Activated CD4-positive, alpha-beta T cell treated with anti-CD3 and anti-CD28 coated beads, Interleukin-2, amount 50 U/mL, for 48 hours (primary cell): Measurements from ENCODE around the gene ARHGAP5.

Experiments used
- DNase-seq, 2 experiments: peaks; one replicate each; pipeline ENCODE4 v3.0.0-alpha.2; 2020

The ARHGAP5 gene

DNA sequence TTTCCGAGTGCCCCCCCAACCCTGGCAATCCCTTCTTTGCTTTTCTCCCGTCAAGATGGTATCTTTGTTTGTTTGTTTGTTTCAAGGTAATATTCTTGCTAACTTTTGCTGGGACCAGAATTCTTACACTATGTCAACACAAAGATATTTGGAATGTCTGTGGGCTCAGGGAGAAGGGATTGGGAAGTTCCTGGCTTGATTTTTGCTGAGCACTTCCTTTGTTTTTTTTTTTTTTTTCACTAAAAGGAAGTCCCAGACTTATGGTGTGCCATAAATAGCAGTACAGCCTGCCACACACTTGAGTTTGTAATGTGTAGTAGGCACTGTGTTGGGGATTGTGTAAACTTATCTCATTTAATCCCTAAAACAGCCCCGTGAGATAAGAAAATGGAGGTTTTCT, 113.6 kb downstream of the ARHGAP5 start:
- DNase-seq, result no peak

DNA sequence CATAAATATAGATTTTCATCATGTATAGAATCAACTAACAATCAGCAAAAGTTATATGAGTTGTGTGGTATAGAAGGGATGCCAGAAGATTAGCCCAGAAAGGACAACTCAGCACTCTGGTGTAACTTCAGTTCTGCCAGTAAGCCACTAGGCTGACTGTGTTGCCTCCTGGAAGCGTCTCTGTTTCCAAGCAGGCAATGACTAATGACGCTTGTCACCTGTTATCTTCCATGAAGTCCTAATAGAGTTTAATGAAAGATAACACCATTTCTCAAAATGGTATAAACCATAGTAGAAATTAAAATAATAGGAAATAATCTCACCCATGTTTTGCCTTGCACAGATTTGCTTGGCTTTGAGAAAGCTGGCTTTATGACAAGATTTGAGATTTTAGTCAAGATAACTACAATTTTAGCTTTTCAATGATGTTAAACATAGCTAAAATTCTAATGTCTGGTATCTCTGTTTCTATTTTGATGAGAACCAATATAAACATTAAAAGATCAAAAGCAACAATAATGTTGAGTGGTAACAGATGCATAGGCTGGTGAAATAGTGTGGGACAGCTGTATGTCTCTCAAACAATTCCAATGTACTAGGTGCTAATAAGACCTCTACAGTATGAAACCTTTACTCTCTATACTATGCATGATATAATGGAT, 115.7 kb downstream of the ARHGAP5 start:
- DNase-seq, result no peak

GRCh38 chr14:32193532-32193931, 116.4 kb downstream of the ARHGAP5 start:
- DNase-seq, result no peak

- no peak for DNase-seq
Measured at GRCh38 chr14:32195636-32196035, 118.5 kb downstream of the ARHGAP5 start.

DNA sequence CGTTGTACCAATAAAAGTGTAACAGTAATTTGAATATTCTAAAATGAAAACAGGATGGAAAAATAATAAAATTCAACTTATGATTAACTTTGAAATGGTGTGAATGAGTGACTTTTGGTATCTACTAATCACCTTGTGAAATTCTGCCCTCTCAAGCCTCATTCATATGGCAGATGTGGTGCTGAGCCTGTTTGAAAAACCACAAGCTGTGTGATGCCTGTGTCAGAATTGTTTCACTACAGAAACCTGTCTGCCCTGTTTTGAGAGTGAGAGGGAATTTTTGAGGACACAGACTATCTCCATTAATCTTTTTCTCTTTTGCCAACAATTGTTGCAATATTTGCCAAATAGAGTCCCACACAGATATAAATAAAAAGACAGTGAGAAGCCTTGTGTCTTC, 120.8 kb downstream of the ARHGAP5 start:
- no peak for DNase-seq

DNA sequence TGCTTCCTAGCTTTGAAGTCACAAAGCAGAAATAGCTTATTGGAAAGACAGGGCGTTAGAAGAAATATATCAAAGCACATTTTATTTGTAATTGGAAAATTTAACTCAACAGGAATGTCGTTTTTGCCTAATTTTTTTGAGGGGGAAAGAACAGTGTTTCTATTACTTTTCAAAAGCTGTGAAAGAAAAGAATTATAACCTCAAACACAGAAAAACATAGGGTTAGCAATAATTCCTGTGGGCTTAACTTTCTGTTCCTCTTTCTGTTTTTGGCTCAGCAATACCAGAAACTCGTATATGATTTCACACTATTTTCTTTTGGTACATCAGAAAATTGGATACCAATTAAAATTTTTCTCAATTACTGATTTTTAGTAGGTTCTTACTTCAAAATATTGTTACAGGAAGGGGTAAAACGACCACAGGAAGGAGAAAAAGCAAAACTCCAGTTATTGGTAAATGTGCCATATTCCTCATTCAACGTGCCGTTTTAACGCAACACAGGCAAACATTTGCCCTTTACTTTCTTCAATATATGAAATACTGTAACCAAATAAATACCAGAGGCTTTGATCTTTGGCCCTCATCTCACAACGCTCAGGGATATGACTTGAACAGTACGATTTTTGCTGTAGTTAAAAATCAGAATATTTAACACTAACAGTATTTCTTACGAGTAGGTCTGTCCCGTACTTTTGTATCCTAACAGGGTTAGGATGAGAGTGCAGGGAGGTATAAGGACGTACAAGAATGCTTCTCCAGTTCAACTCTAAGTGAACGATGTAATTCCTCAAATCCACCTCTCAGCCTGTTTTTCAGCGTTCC, 123.5 kb downstream of the ARHGAP5 start:
- no peak for DNase-seq

DNA sequence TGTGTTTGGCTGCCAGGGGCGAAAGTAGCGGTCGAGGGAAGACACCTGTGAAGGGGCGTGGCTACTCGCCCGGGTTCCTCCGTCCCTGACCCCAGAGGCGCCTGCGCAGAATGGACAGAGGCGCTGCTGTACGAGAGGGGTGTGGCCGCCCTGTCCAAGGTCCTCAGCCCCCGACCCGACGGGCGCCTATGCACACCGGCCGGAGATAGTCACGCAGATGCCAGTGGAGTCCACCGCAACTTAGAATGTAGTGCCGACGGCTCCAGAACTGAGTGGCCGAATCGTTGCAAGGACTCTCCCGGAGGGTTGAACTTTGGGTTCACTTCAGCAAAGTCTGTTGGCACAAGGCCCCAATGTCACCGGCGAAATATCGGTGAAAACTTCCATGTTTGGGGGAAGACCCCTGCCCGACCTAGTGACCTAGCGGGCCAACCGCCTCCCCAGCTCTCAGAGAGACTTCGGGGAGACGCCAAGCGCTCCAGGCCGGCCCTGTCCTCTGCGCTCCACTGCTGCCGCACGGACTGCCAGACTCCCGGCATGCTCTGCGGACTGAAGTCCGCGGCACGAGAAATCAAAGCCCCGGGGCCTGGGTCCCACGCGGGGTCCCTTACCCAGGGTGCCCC, 124.2 kb downstream of the ARHGAP5 start:
- peak; percentile 84 to 85 for DNase-seq

DNA sequence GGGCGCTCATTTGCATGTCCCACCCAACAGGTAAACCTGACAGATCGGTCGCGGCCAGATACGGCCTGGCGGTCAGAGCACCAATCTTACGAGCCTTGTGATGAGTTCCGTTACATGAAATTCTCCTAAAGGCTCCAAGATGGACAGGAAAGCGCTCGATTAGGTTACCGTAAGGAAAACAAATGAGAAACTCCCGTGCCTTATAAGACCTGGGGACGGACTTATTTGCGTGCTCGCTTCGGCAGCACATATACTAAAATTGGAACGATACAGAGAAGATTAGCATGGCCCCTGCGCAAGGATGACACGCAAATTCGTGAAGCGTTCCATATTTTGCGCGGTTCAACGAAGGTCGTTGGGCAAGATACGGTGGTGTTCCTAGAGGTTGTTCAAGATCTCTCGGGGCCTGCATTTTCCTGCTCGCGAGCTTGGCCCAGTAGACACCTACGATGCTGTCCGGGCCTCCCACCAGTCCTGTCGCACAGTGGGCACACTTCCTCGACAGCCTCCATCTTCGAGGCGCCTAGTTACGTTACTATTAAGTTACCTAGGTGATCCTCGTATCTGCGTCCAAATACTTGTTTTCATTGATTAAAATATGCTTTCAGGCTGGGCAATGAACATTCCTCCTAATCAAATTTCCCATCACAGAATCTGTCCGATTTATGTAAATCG, 124.8 kb downstream of the ARHGAP5 start, which contains the start of gene RNU6-7:
RNU6-7 (plus strand) TSS at position 230 of the 675 bp plus-strand sequence.
- peak in 1 of 2 experiments; percentile 19 for DNase-seq

GRCh38 chr14:32202491-32202997, 125.4 kb downstream of the ARHGAP5 start:
- no peak for DNase-seq

- DNase-seq, result peak; percentile 81 to 86
Measured at GRCh38 chr14:32202998-32203882, 126.1 kb downstream of the ARHGAP5 start, which contains the start of gene RNU6-8. Gene RNU6-8 (minus strand): TSS chr14:32203269.

- DNase-seq, result no peak
Measured at GRCh38 chr14:32203928-32204357, 126.8 kb downstream of the ARHGAP5 start.

GRCh38 chr14:32205554-32205953, 128.4 kb downstream of the ARHGAP5 start:
- no peak for DNase-seq

DNA sequence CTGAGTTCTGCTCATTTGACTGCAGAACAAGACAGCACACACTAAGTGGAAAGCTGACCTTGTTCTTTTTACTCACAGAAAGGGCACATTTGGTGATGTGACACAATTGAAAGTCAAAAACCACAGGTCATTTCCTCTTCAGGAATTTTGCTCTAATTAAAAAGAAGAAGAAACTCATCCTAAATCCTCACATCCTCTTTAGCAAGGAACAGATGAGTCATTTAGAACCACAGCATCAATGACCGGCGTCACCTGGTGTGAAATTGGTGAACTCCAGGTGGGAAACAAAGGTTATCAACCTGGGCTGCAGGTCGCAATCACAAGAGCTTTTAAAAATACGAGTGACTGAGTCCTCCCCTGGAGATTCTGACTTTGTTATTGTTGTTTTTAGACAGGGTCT, 128.9 kb downstream of the ARHGAP5 start:
- DNase-seq, result no peak

DNA sequence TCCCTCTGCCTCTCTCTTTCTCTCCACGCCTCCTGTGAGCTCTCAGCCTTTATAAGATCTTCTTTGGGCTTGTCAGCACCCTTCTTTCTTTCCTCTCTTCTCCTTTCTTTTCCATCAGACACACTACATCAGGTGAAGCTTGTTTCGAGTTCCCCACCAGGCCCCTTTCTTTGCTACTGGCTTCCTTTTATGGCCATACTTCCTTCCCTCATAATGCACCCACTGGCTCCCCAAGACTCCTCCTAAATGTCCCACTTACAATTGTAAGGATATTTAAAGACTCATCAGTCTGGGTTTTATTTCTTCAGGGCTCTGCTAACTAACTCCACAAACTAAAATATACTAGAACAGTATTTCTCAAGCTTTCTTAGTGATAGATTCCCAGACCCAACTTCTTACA, 129.4 kb downstream of the ARHGAP5 start:
- no peak for DNase-seq

DNA sequence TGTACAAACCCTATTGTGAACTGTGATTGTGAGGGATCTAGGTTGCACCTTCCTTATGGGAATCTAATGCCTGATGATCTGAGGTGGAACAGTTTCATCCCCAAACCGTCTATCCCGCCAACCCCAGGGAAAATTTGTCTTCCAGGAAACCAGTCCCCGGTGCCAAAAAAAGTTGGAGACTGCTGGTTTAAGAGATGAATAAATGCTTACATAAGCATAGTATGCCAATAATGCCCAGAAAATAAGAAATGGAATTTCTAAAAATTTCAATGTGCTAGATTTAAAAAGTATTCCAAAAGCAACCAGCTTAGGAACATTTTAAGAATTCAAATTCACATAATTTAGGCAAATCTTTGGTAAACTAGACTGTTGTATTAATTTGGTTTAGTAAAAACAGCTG, 131.4 kb downstream of the ARHGAP5 start:
- DNase-seq, result no peak
